HUES6 (cell line): ENCODE measurements around the gene DDX24.

Experiments
- H3K27ac ChIP-seq: 2 replicates; pipeline ENCODE4 v1.7.0; 2013; ENCODE audit warnings: low read depth, mild to moderate bottlenecking, low read length, inconsistent platforms
- H3K27me3 ChIP-seq: 2 replicates; pipeline ENCODE4 v1.6.1; 2013; ENCODE audit warnings: low read length; ENCODE audit not compliant: control insufficient read depth, insufficient read depth
- H3K36me3 ChIP-seq: 2 replicates; pipeline ENCODE4 v1.6.1; 2013; ENCODE audit warnings: low read length; ENCODE audit not compliant: control insufficient read depth, insufficient read depth
- H3K4me1 ChIP-seq: 2 replicates; pipeline ENCODE4 v1.6.1; 2013; ENCODE audit warnings: low read length; ENCODE audit not compliant: control insufficient read depth, insufficient read depth
- H3K4me3 ChIP-seq: 2 replicates; pipeline ENCODE4 v1.5.1; 2013; ENCODE audit warnings: low read depth, low read length
- H3K9ac ChIP-seq: one replicate; pipeline ENCODE4 v1.6.1; 2013; ENCODE audit warnings: mild to moderate bottlenecking, low read length
- H3K9me3 ChIP-seq: 2 replicates; pipeline ENCODE4 v1.6.1; 2013; ENCODE audit warnings: low read depth, low read length; ENCODE audit not compliant: control insufficient read depth, insufficient read depth

Gene DDX24, protein sequence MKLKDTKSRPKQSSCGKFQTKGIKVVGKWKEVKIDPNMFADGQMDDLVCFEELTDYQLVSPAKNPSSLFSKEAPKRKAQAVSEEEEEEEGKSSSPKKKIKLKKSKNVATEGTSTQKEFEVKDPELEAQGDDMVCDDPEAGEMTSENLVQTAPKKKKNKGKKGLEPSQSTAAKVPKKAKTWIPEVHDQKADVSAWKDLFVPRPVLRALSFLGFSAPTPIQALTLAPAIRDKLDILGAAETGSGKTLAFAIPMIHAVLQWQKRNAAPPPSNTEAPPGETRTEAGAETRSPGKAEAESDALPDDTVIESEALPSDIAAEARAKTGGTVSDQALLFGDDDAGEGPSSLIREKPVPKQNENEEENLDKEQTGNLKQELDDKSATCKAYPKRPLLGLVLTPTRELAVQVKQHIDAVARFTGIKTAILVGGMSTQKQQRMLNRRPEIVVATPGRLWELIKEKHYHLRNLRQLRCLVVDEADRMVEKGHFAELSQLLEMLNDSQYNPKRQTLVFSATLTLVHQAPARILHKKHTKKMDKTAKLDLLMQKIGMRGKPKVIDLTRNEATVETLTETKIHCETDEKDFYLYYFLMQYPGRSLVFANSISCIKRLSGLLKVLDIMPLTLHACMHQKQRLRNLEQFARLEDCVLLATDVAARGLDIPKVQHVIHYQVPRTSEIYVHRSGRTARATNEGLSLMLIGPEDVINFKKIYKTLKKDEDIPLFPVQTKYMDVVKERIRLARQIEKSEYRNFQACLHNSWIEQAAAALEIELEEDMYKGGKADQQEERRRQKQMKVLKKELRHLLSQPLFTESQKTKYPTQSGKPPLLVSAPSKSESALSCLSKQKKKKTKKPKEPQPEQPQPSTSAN

DNA sequence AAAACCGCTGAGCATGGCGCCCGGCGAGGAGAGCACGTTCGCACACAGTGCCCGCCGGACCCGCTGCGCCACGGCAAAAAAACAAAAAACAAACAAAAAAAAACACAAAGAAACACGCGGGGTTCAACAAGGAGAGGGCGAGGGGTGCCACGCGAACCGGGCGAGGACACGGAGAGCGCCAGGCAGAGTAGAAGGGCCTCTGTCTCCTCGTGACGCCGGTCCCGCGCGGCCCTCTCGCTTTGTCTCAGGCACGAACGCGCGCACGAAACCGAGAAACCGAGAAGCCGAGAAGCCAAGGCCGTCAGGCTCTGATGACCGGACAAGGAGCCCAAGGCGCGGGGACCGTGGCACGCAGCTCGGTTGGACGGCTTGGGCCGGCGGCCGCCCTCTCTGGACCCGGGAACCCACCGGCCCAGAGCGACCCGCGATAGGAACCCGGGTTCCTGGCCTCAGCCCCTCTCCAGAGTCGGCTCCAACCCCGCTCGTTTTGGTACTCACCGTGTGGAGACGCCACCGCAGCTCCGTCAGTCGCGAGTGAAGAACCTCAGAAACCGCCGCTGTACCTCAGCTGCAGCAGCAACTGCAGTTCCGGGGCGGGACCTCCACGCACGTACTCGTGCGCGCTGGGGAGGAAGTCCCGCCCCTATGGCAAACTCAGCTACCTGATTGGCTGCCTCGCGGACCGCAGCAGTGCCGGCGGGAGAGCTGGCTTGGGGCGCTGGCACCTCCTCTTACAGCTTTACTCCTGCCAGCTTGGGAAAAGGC lies at the start of gene DDX24, which contains the start of gene IFI27L1:
Gene DDX24, minus strand, starts transcription at position 582 of the 765 bp plus-strand sequence. CDS start 1,460 bp downstream, outside the sequence.
Gene IFI27L1, plus strand, starts transcription at position 690 of the 765 bp plus-strand sequence. CDS start 15,628 bp downstream, outside the sequence.
- Histone ChIP-seq H3K9ac (peak within 1 kb of the TSS; percentile 92), H3K4me1 (peaks cover 13% of the 10 kb centered on the region; the same call in 1 of the 2 replicates), H3K27ac (peak within 1 kb of the TSS; percentile 75; the same call in 1 of the 2 replicates), H3K36me3 (peaks cover 33% of the 10 kb centered on the region), H3K4me3 (peak within 1 kb of the TSS; percentile 74), H3K9me3 (peaks cover 14% of the 10 kb centered on the region; the same call in 1 of the 2 replicates), H3K27me3 (no peaks in the 10 kb centered on the region)

GRCh38 chr14:94129758-94130414 lies 48.9 kb upstream of the DDX24 start:
- no peak overlapping the region for H3K27ac ChIP-seq
- H3K4me3 ChIP-seq = peak overlapping the region; percentile 78
- peaks cover 5% of the 10 kb centered on the region; the same call in 1 of the 2 replicates for H3K4me1 ChIP-seq
- no peaks in the 10 kb centered on the region for H3K27me3 ChIP-seq
- no peaks in the 10 kb centered on the region for H3K9me3 ChIP-seq
- H3K36me3 ChIP-seq = no peaks in the 10 kb centered on the region
- H3K9ac ChIP-seq = no peak overlapping the region

- H3K4me1 ChIP-seq = peaks cover 5% of the 10 kb centered on the region; the same call in 1 of the 2 replicates
- no peaks in the 10 kb centered on the region for H3K9me3 ChIP-seq
- H3K9ac ChIP-seq = peak within 1 kb of the TSS; percentile 41
- H3K36me3 ChIP-seq = no peaks in the 10 kb centered on the region
- no peak within 1 kb of the TSS for H3K27ac ChIP-seq
- peak within 1 kb of the TSS; percentile 78 for H3K4me3 ChIP-seq
- no peaks in the 10 kb centered on the region for H3K27me3 ChIP-seq
Observed at GRCh38 chr14:94129111-94129757, 48.2 kb upstream of the DDX24 start, which contains the start of gene IFI27L2. TSS of gene IFI27L2 (minus strand) at chr14:94129604. CDS start at chr14:94129564, 40 bp downstream.

DNA sequence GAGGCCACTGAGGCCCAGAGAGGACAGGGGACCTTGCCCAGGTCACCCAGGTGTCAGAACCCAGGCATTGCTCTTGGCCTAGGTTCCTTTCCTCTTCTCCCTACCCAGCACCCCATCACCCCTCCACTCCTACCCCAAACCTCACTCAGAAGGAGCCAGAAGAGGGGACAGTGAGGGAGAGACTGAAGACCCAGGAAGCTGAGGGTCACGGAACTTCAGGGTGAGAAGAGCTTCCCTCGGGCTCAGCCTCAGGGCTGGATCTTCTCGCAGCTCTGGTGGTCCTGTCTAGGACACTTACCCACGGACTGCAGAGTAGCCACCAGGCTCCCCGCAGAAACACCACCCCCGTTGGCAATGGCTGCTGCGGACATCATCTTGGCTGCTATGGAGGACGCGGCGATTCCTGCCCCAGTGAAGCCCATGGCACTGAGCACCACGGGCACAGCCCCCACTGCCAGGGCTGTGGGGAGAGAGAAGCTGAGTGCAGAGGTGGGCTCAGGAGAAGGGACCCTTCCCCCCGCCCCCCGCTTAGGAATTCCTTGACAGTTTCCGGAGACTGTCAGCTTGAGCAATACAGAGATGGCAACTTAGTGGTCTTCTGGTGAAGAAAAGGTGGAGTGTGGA lies 47.3 kb upstream of the DDX24 start:
- Histone ChIP-seq H3K36me3 (no peaks in the 10 kb centered on the region), H3K27ac (no peak overlapping the region), H3K4me1 (peaks cover 5% of the 10 kb centered on the region; the same call in 1 of the 2 replicates), H3K4me3 (peak overlapping the region; percentile 78), H3K9me3 (no peaks in the 10 kb centered on the region), H3K9ac (no peak overlapping the region), H3K27me3 (no peaks in the 10 kb centered on the region)

- Histone ChIP-seq H3K27ac (no peak overlapping the region), H3K36me3 (no peaks in the 10 kb centered on the region), H3K27me3 (no peaks in the 10 kb centered on the region), H3K4me1 (peaks cover 5% of the 10 kb centered on the region; the same call in 1 of the 2 replicates), H3K9ac (no peak overlapping the region), H3K4me3 (no peak overlapping the region), H3K9me3 (no peaks in the 10 kb centered on the region)
Observed at GRCh38 chr14:94127330-94127729, 46.3 kb upstream of the DDX24 start.

DNA sequence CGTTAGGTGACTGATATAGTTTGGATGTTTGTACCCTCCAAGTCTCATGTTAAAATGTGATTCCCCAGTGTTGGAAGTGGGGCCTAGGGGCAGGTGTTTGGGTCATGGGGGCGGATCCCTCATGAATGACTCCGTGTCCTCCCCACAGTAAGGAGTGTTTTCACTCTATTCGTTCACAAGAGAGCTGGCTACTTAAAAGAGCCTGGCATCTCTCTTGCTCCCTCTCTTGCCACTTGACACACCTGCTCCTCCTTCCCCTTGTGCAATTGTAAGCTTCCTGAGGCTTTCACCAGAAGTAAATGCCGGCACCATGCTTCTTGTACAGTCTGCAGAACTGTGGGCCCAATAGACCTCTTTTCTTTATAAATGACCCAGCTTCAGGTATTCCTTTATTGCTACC lies 45.8 kb upstream of the DDX24 start:
- H3K9ac ChIP-seq = no peak overlapping the region

DNA sequence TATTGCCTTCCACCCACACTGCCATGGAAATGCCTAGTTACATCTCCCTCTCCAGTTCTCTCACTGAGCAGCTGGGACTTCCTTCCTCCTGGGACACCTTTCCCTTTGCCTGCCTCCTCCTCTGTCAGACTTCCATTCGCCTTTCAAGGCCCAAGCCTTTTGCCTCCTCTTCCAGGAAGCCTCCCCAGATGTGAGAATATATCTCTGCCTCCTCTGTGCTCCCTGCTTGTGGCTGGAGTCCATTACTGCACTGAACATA lies 45.3 kb upstream of the DDX24 start:
- no peak overlapping the region for H3K27ac ChIP-seq
- no peaks in the 10 kb centered on the region for H3K36me3 ChIP-seq
- no peaks in the 10 kb centered on the region; the same call in 1 of the 2 replicates for H3K27me3 ChIP-seq
- no peaks in the 10 kb centered on the region for H3K9me3 ChIP-seq
- no peak overlapping the region for H3K9ac ChIP-seq
- peaks cover 5% of the 10 kb centered on the region; the same call in 1 of the 2 replicates for H3K4me1 ChIP-seq
- no peak overlapping the region for H3K4me3 ChIP-seq

More for the DNA sequence above, 45.8 kb upstream of the DDX24 start:
- Histone ChIP-seq H3K9me3 (no peaks in the 10 kb centered on the region), H3K27ac (no peak overlapping the region), H3K4me3 (no peak overlapping the region), H3K27me3 (no peaks in the 10 kb centered on the region), H3K4me1 (peaks cover 5% of the 10 kb centered on the region; the same call in 1 of the 2 replicates), H3K36me3 (no peaks in the 10 kb centered on the region)

- H3K27ac ChIP-seq = no peak overlapping the region
- peaks cover 5% of the 10 kb centered on the region; the same call in 1 of the 2 replicates for H3K4me1 ChIP-seq
- H3K9me3 ChIP-seq = peaks cover under 1% of the 10 kb centered on the region; the same call in 1 of the 2 replicates
- no peaks in the 10 kb centered on the region for H3K36me3 ChIP-seq
- no peak overlapping the region for H3K4me3 ChIP-seq
- no peaks in the 10 kb centered on the region; the same call in 1 of the 2 replicates for H3K27me3 ChIP-seq
- H3K9ac ChIP-seq = no peak overlapping the region
Observed at GRCh38 chr14:94125659-94126418, 44.8 kb upstream of the DDX24 start.
